GM19455 (cell line): ENCODE results near the gene ERO1B.

Experiments
- ATAC-seq: cut with Tn5 transposase; IDR thresholded peaks from one replicate; pipeline ENCODE4 v1.9.1; 2021; ENCODE audit not compliant: unreplicated experiment

ERO1B gene

DNA sequence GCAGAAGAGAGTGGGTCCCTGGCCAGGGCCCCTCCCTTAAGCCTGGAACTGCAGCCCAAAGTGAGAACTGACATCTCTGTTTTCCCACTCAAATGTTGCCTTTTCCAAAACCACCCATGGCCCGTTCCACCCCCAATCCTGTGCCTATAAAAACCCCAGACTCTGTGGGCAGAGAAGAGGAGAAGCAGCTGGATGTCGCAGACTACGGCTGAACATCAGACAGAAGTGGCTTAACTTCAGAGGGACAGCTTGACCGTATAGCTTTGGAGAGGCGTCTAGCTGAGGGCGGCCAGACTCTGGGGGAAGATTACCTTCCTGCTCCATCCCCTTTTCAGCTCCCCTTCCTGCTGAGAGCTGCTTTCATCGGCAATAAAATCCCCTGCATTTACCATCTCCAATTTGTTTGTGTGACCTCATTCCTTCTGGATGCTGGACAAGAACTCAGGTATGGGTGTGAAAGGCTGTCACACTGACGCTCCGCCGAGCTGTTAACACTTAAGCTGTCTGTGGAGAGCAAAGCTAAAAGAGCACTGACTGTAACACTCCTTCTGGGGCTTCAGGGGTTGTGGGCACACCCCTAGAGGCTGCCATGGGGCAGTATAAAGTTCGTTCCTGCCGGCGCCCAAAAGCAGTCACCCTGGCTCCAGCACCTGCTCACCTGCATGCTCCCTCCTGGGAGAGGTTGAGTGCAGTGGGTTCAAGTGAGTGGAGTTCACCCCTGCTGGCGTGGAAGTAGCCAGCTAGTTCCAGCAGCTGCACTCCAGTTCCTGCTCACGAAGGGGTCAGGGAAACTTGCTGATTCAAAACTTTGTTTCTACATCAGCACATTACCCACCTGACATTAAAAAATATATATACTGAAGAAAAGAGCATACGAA, 19.6 kb upstream of the ERO1B start:
- ATAC-seq = no peak

- ATAC-seq = no peak
Measured at GRCh38 chr1:236297161-236297560, 15.4 kb upstream of the ERO1B start.

DNA sequence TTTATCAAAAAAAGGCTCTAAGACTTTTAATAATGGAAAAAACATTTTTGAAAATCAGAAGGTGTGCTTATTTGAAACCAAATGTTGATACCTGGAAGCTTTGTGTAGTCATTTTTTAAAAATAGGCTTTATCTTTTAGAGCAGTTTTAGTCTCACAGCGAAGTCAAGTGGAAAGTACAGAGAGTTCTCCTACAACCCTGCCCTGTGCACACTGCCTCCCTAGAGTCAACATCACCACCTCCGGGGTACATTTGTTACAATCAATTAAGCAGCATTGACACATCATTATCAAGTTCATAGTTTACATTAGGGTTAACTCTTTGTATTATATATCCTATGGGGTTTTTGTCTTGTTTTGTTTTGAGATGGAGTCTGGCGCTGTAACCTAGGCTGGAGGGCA, 10.7 kb upstream of the ERO1B start:
- ATAC-seq = no peak

- no peak for ATAC-seq
Measured at GRCh38 chr1:236289492-236290131, 7.9 kb upstream of the ERO1B start.

DNA sequence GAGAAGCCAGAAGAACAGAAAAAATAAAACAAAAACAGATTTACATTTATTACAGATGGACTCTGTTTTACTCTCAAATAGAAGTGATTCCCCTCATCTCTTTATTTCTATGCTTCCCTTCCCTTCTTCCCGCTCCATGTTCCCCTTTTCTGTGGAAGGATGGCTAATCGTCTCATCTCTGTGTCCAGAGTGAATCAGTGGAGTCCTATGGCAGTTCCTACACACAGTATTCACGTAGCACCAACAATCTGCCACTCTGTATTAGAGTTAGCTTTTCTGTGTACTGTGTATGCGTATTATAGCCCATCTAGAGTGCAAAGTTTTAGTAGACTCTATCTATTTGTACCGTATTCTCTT, 6.8 kb upstream of the ERO1B start:
- ATAC-seq = no peak

GRCh38 chr1:236287757-236288619, 6.2 kb upstream of the ERO1B start:
- no peak for ATAC-seq

- ATAC-seq = no peak
Measured at GRCh38 chr1:236287356-236287755, 5.6 kb upstream of the ERO1B start.

- ATAC-seq = peak; percentile 50
Measured at GRCh38 chr1:236284291-236284721, 2.5 kb upstream of the ERO1B start.

GRCh38 chr1:236282719-236283118, 961 bp upstream of the ERO1B start:
- no peak for ATAC-seq

- peak; percentile 12 for ATAC-seq
Measured at GRCh38 chr1:236282425-236282716, 613 bp upstream of the ERO1B start.

DNA sequence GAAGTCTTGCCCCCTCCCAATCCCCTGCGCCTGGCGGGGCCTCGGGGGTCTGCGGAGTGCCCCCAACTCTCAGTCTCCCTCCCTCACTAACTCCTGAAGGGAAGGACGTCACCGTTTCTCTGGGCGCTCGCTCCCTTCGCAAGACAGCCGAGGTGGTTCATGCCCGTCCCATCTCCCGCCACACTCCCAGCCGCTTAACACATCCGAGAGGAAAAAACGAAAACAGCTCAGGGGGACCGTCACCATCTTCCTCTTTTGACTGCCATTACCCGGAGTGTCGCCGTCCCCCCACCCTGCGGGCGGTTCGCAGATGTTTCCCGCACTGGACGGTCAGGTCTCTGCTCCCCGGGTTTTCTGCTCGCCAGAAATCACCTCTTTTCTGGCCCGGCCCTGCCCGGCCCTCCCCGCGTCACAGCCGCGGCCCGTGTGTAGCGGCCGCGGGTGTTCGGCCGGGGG, 532 bp downstream of the ERO1B start:
- ATAC-seq = peak; percentile 28

- ATAC-seq = no peak
Measured at GRCh38 chr1:236280438-236281197, 1.1 kb downstream of the ERO1B start.

GRCh38 chr1:236275586-236275985, 6.2 kb downstream of the ERO1B start:
- ATAC-seq = no peak

- ATAC-seq = no peak
Measured at GRCh38 chr1:236275061-236275460, 6.7 kb downstream of the ERO1B start.

- ATAC-seq = no peak
Measured at GRCh38 chr1:236273358-236273757, 8.4 kb downstream of the ERO1B start.

- no peak for ATAC-seq
Measured at GRCh38 chr1:236269439-236269838, 12.3 kb downstream of the ERO1B start.

DNA sequence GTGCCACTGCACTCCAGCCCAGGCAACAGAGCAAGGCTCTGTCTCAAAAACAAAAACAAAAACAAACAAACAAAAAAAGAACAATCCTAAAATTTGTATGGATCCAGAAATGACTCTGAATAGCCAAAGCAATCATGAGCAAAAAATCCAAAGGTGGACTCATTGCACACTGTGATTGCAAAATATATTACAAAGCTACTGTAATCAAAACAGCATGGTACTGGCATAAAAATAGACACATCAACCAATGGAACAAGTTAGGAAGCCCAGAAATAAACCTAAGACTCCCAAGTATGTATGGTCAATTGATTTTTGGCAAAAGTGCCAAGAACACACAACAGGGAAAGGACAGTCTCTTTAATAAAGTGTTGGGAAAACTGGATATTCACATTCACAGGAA, 19.9 kb downstream of the ERO1B start:
- no peak for ATAC-seq

DNA sequence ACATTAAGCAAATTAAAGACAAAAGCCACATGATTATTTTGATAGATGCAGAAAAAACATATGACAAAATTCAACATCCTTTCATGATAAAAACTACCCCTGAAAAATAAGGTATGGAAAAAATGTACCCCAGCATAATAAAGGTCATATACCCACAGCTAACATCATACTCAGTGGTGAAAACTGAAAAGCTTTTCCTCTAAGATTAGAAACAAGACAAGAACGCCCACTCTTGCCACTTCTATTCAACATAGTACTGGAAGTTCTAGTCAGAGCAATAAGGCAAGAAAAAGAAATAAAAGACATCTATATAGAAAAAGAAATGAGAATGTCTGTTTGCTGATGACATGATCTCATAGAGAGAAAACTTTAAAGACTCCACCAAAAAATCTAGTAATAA, 20.7 kb downstream of the ERO1B start:
- no peak for ATAC-seq

DNA sequence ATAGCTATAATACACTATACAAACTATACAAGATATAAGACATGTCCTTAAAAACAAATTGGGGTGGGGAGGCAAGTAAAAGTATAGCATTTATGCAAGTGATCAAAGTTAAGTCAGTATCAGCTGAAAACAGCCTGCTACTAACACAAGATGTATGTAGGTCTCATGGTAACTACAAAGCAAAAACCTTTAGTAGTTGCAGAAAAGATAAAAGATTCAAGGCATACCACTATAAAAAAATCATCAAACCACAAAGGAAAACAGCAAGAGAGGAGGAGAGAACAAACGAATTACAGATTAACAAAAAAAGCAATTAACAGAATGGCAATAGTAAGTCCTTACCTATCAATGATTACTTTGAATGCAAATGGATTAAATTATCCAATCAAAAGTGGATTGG, 22.7 kb downstream of the ERO1B start:
- ATAC-seq = no peak

GRCh38 chr1:236258114-236258622, 23.6 kb downstream of the ERO1B start:
- no peak for ATAC-seq

GRCh38 chr1:236257216-236257615, 24.5 kb downstream of the ERO1B start:
- no peak for ATAC-seq
